HEK293T (cell line): ENCODE data around the gene DDX41.

Experiments used
- CTCF ChIA-PET: fragments of 350-600 bp; formaldehyde crosslinking; extraction: SDS; loops from one replicate; lab custom pipeline; 2021; ENCODE audit warnings: antibody characterized with exemption, inconsistent platforms; lab: Yijun Ruan, JAX
- POLR2A ChIA-PET: fragments of 350-600 bp; formaldehyde crosslinking; extraction: SDS; loops from one replicate; lab custom pipeline; 2020; ENCODE audit warnings: antibody characterized with exemption, inconsistent platforms; lab: Yijun Ruan, JAX
- DNase-seq: peaks from one replicate; pipeline ENCODE4 v3.0.0; 2012; ENCODE audit warnings: mixed read lengths; ENCODE audit errors: extremely low spot score
- ARNT ChIP-seq: fragments of 450-650 bp; IDR thresholded peaks from 2 replicates; pipeline ENCODE4 v1.6.1; 2017; ENCODE audit warnings: mild to moderate bottlenecking
- BHLHE40 ChIP-seq: fragments of 450-650 bp; IDR thresholded peaks from 2 replicates; pipeline ENCODE4 v1.6.1; 2016; ENCODE audit warnings: mild to moderate bottlenecking, moderate library complexity, borderline replicate concordance
- CTBP1 ChIP-seq: fragments of 450-650 bp; IDR thresholded peaks from 2 replicates; pipeline ENCODE4 v1.6.1; 2016; ENCODE audit warnings: borderline replicate concordance
- ELF4 ChIP-seq: fragments of 450-650 bp; IDR thresholded peaks from 2 replicates; pipeline ENCODE4 v1.6.1; 2017; ENCODE audit warnings: antibody characterized with exemption
- FOXA1 ChIP-seq: fragments of 450-650 bp; IDR thresholded peaks from 2 replicates; pipeline ENCODE4 v1.6.1; 2016; ENCODE audit warnings: mild to moderate bottlenecking
- FOXK2 ChIP-seq: fragments of 450-650 bp; IDR thresholded peaks from 2 replicates; pipeline ENCODE4 v1.6.1; 2016; ENCODE audit warnings: mild to moderate bottlenecking
- FOXM1 ChIP-seq: fragments of 450-650 bp; IDR thresholded peaks from 2 replicates; pipeline ENCODE4 v1.6.1; 2017; ENCODE audit warnings: mild to moderate bottlenecking, borderline replicate concordance
- HDGF ChIP-seq: fragments of 450-650 bp; IDR thresholded peaks from 2 replicates; pipeline ENCODE4 v1.6.1; 2017; ENCODE audit warnings: antibody characterized with exemption, borderline replicate concordance
- L3MBTL2 ChIP-seq: fragments of 450-650 bp; conservative IDR thresholded peaks from 2 replicates; pipeline ENCODE4 v1.6.1; 2016; ENCODE audit warnings: mild to moderate bottlenecking
- LEF1 ChIP-seq: fragments of 450-650 bp; IDR thresholded peaks from 2 replicates; pipeline ENCODE4 v1.6.1; 2017; ENCODE audit warnings: mild to moderate bottlenecking, borderline replicate concordance
- NFRKB ChIP-seq: fragments of 450-650 bp; IDR thresholded peaks from 2 replicates; pipeline ENCODE4 v1.6.1; 2016; ENCODE audit warnings: mild to moderate bottlenecking, moderate library complexity
- PKNOX1 ChIP-seq: fragments of 450-650 bp; IDR thresholded peaks from 2 replicates; pipeline ENCODE4 v1.6.1; 2016
- SP1 ChIP-seq: fragments of 450-650 bp; IDR thresholded peaks from 2 replicates; pipeline ENCODE4 v1.6.1; 2017
- SUZ12 ChIP-seq: fragments of 450-650 bp; IDR thresholded peaks from 2 replicates; pipeline ENCODE4 v1.6.1; 2016; ENCODE audit warnings: mild to moderate bottlenecking
- TARDBP ChIP-seq: fragments of 450-650 bp; IDR thresholded peaks from 2 replicates; pipeline ENCODE4 v1.6.1; 2016
- ZNF384 ChIP-seq: fragments of 450-650 bp; IDR thresholded peaks from 2 replicates; pipeline ENCODE4 v1.6.1; 2016

Gene DDX41

GRCh38 chr5:177507165-177507564 lies 9.6 kb downstream of the DDX41 start:
- POLR2A ChIA-PET, result interaction anchor here (1.8 kb wide), 1 partner anchor 9 kb away, joined by 8 read pairs; no protein-coding TSS in a partner anchor
- CTCF ChIA-PET, result interaction anchor here (0.8 to 1.5 kb wide), 3 partner anchors 10 to 50 kb away, joined by 3 to 8 read pairs (median 4); partner anchors contain the start of gene PDLIM7
- TF ChIP-seq NFRKB (no peak), FOXM1 (no peak), SP1 (no peak), SUZ12 (no peak), ARNT (no peak), LEF1 (no peak), FOXA1 (no peak), L3MBTL2 (no peak), PKNOX1 (no peak), FOXK2 (no peak), ELF4 (no peak), HDGF (no peak), BHLHE40 (no peak), ZNF384 (no peak), CTBP1 (no peak), TARDBP (no peak)
- no peak for DNase-seq

GRCh38 chr5:177505075-177505474 lies 11.7 kb downstream of the DDX41 start:
- TF ChIP-seq NFRKB (no peak), ZNF384 (no peak), FOXA1 (no peak), BHLHE40 (no peak), ARNT (no peak)
- POLR2A ChIA-PET, result interaction anchor here (0.6 to 1.7 kb wide), 2 partner anchors 11 to 76 kb away, joined by 3 to 5 read pairs; no protein-coding TSS in a partner anchor
- no peak for DNase-seq
- CTCF ChIA-PET, result interaction anchor here (0.6 to 0.7 kb wide), 3 partner anchors 79 to 370 kb away, joined by 3 to 4 read pairs (median 4); partner anchors contain the start of gene GRK6

- CTCF ChIA-PET, result no interaction called here
Measured at GRCh38 chr5:177504086-177505056, 12.4 kb downstream of the DDX41 start.

GRCh38 chr5:177503351-177504085 lies 13.2 kb downstream of the DDX41 start:
- POLR2A ChIA-PET, result interaction anchor here (2.2 kb wide), 1 partner anchor 49 kb away, joined by 8 read pairs; no protein-coding TSS in a partner anchor
- CTCF ChIA-PET, result interaction anchor here (1.2 kb wide), 1 partner anchor 113 kb away, joined by 3 read pairs; no protein-coding TSS in a partner anchor
- TF ChIP-seq BHLHE40, result no peak
- TF ChIP-seq L3MBTL2, result no peak
- TF ChIP-seq ARNT, result no peak
- TF ChIP-seq SP1, result no peak
- no peak for TF ChIP-seq FOXA1
- no peak for DNase-seq

More at GRCh38 chr5:177504086-177505056, 12.4 kb downstream of the DDX41 start:
- no peak for DNase-seq
- POLR2A ChIA-PET, result interaction anchor here (1.7 to 2.2 kb wide), 2 partner anchors 11 to 50 kb away, joined by 5 to 8 read pairs; no protein-coding TSS in a partner anchor
- TF ChIP-seq L3MBTL2 (no peak), FOXM1 (no peak)

- ChIA-PET CTCF (interaction anchor here (1.2 to 2.0 kb wide), 2 partner anchors 14 to 112 kb away, joined by 3 to 8 read pairs; partner anchors contain the start of gene DDX41), POLR2A (interaction anchor here (2.2 kb wide), 1 partner anchor 48 kb away, joined by 8 read pairs; no protein-coding TSS in a partner anchor)
- DNase-seq, result no peak
- TF ChIP-seq CTBP1 (no peak), SP1 (no peak), ELF4 (no peak), PKNOX1 (no peak), FOXK2 (no peak), HDGF (no peak), NFRKB (no peak), LEF1 (no peak), TARDBP (no peak), SUZ12 (no peak), ARNT (no peak)
Measured at GRCh38 chr5:177502886-177503285, 13.9 kb downstream of the DDX41 start.
